ENCODE results near the gene NOS3. TPM values are rescaled to one million over a fixed set of nuclear protein-coding genes. Genes with fewer than 3 reads are reported as not detected.

NOS3 gene
- total and polyA plus RNA-seq, 9 of the 15 experiments (the other 6 are each of a cell fraction or from before 2014, with no cell fraction given) = 1.1 to 121 (median 23.6) TPM

GRCh38 chr7:150954986-150955518 lies 35.8 kb upstream of the NOS3 start (continued):
- TF ChIP-seq RBM14 (IDR thresholded peaks at IDR 0.05; ENCODE audit: borderline replicate concordance, insufficient read depth, low read depth, low read length) (0 out of 2 replicates have a peak, but pooled peaks have one; percentile 75), KLF10 (CRISPR knock-in tag; IDR thresholded peaks at IDR 0.05) (no peak), KDM2B (CRISPR knock-in tag; IDR thresholded peaks at IDR 0.05) (no peak), ZKSCAN3 (CRISPR knock-in tag; IDR thresholded peaks at IDR 0.05) (no peak), ZNF274 (IDR thresholded peaks at IDR 0.05; ENCODE audit: borderline replicate concordance, low read depth, low read length) (no peak), MAZ (CRISPR knock-in tag; conservative IDR thresholded peaks at IDR 0.05 in 1 of 2, IDR thresholded peaks at IDR 0.05 in 1 of 2) (no peak; a peak in 1 of 4 replicates), TBP (optimal IDR thresholded peaks at IDR 0.05; ENCODE audit: low read depth, low read length) (peak; percentile 5), CTCFL (IDR thresholded peaks at IDR 0.05; ENCODE audit: borderline replicate concordance, insufficient read depth, low read depth, low read length, poor library complexity, severe bottlenecking) (no peak), ZNF408 (CRISPR knock-in tag; IDR thresholded peaks at IDR 0.05; ENCODE audit: low read depth) (no peak), SIRT6 (IDR thresholded peaks at IDR 0.05; ENCODE audit: low read depth, low read length) (no peak), ZNF766 (CRISPR knock-in tag; conservative IDR thresholded peaks at IDR 0.05) (no peak), ZNF165 (CRISPR knock-in tag; IDR thresholded peaks at IDR 0.05; ENCODE audit: borderline replicate concordance) (no peak), NFIC (IDR thresholded peaks at IDR 0.05) (no peak), KDM4B (IDR thresholded peaks at IDR 0.05; ENCODE audit: borderline replicate concordance in 2 of 2, low read depth in 1 of 2) (no peak), POLR2AphosphoS2 (IDR thresholded peaks at IDR 0.05; ENCODE audit: low read length) (no peak), ATF4 (CRISPR knock-in tag; IDR thresholded peaks at IDR 0.05) (no peak), GTF2B (IDR thresholded peaks at IDR 0.05; ENCODE audit: extremely low read depth, insufficient read length) (no peak), ZNF592 (IDR thresholded peaks at IDR 0.05) (no peak), MYBL2 (IDR thresholded peaks at IDR 0.05; ENCODE audit: low read depth) (no peak), MYBL2 (CRISPR knock-in tag; IDR thresholded peaks at IDR 0.05; ENCODE audit: borderline replicate concordance) (no peak), ESRRB (CRISPR knock-in tag; IDR thresholded peaks at IDR 0.05; ENCODE audit: borderline replicate concordance) (no peak)

Measured in K562 (cell line).